Transverse colon (tissue), 4 donors: Measurements from ENCODE around the gene SPDL1. TPM values are rescaled to one million over a fixed set of nuclear protein-coding genes. Genes with fewer than 3 reads are reported as not detected.

Source experiments
- DNase-seq: peaks from one replicate; pipeline ENCODE4 v3.0.0-alpha.2; 2019
- H3K27ac ChIP-seq, 4 donors: fragments of 200-600 bp; sonication (generic); 2 replicates each; pipeline ENCODE4 v1.5.1; 2016 to 2018; ENCODE audit warnings: inconsistent platforms in 4 of 4
- H3K27me3 ChIP-seq: fragments of 200-600 bp; sonication (generic); 2 replicates; pipeline ENCODE4 v1.5.1; 2017; ENCODE audit warnings: inconsistent platforms
- H3K36me3 ChIP-seq, 4 donors: fragments of 200-600 bp; sonication (generic); 2 replicates each; pipeline ENCODE4 v1.5.1; 2017 to 2019; ENCODE audit warnings: inconsistent platforms in 4 of 4
- H3K4me1 ChIP-seq, 4 donors: fragments of 200-600 bp; sonication (generic); 2 replicates each; pipeline ENCODE4 v1.5.1; 2017 to 2020; ENCODE audit warnings: inconsistent platforms in 4 of 4
- H3K4me3 ChIP-seq, 4 donors: fragments of 200-600 bp; sonication (generic); 1 replicate in 1 of 4; 2 replicates in 3 of 4; pipeline versions ENCODE4 v1.5.1 to v1.6.1; 2017 to 2019; ENCODE audit warnings: inconsistent platforms in 4 of 4
- H3K9me3 ChIP-seq, 2 donors: fragments of 200-600 bp; sonication (generic); 2 replicates each; pipeline ENCODE4 v1.5.1; 2017 to 2019; ENCODE audit warnings: inconsistent platforms in 2 of 2
- EP300 ChIP-seq: sonication (generic); formaldehyde crosslinking; IDR thresholded peaks from one replicate; pipeline ENCODE4 v1.6.1; 2017; ENCODE audit warnings: antibody characterized with exemption, low read depth
- POLR2A ChIP-seq: fragments of 450-650 bp; IDR thresholded peaks from one replicate; pipeline ENCODE4 v1.6.1; 2016; ENCODE audit warnings: antibody characterized with exemption, mild to moderate bottlenecking, moderate library complexity
- POLR2AphosphoS5 ChIP-seq, 3 donors: sonication (generic); formaldehyde crosslinking; IDR thresholded peaks; one replicate each; pipeline ENCODE4 v1.6.1; 2016; ENCODE audit warnings: antibody characterized with exemption in 3 of 3
- WGBS, 2 donors: methylation state at CpG; one replicate each; pipeline ENCODE4 v1.1.5; 2018; ENCODE audit warnings: low coverage in 1 of 2; 5-methylcytosine and 5-hydroxymethylcytosine counted together
- in situ Hi-C, 4 donors: fragments of 200-750 bp; cut with MboI; loops; one replicate each; pipeline versions ENCODE4 v1.15.0 to v1.15.1; 2017; ENCODE audit warnings: low sequenced_read_pairs in 3 of 4, low pct_ligation_motif_present in 1 of 4, low pct_unique_long_range_greater_than_20kb in 1 of 4
- intact Hi-C: fragments of 100-400 bp; cut with DNase I; formaldehyde crosslinking; loops from one replicate; pipeline ENCODE4 v1.15.1; 2023; ENCODE audit warnings: low total_unique reads
- total RNA-seq, 4 donors: library from RNA; depleted of rRNA; stranded (reverse); fragments of >200 nt; gene quantifications; one replicate each; pipeline ENCODE4 v1.1.0, GENCODE V29; 2016
- TF ChIP-seq, protein P1 (sequence below), 5 experiments: fragments of 200-600 bp in 3 of 5; fragments of 450-650 bp in 2 of 5; sonication (generic) in 3 of 5; IDR thresholded peaks; 1 replicate in 2 of 5; 2 replicates in 3 of 5; pipeline ENCODE4 v1.5.1; 2016 to 2017; ENCODE audit warnings: antibody characterized with exemption in 5 of 5, inconsistent platforms in 3 of 5, mild to moderate bottlenecking in 2 of 5, moderate library complexity in 1 of 5

SPDL1 gene
- total RNA-seq, 4 donors from 2014 or later: 1.5 to 23.7 (median 8.8) TPM

- Histone ChIP-seq H3K36me3 (no peaks in the 10 kb centered on the region), H3K9me3 (no peaks in the 10 kb centered on the region), H3K4me1 (peaks cover 6 to 15% (median 9%) of the 10 kb centered on the region in 4 donors), H3K27ac (no peak overlapping the region), H3K27me3 (no peaks in the 10 kb centered on the region), H3K4me3 (no peak overlapping the region)
- no peak for TF ChIP-seq EP300
- TF ChIP-seq POLR2AphosphoS5 (IDR thresholded peaks at IDR 0.05): no peak
- TF ChIP-seq POLR2A: no peak
- no peak for DNase-seq
- 63 to 68% methylated on average over 5 of the region's 5 CpGs for WGBS, 2 donors
- in situ Hi-C loops: loop anchor here in 2 of 4 donors (10.0 to 25.0 kb wide), 2 partner anchors 894 to 906 kb away; no protein-coding TSS in a partner anchor
- intact Hi-C loops: no loop called here
Observed at GRCh38 chr5:169580964-169581363, 2.6 kb upstream of the SPDL1 start.

DNA sequence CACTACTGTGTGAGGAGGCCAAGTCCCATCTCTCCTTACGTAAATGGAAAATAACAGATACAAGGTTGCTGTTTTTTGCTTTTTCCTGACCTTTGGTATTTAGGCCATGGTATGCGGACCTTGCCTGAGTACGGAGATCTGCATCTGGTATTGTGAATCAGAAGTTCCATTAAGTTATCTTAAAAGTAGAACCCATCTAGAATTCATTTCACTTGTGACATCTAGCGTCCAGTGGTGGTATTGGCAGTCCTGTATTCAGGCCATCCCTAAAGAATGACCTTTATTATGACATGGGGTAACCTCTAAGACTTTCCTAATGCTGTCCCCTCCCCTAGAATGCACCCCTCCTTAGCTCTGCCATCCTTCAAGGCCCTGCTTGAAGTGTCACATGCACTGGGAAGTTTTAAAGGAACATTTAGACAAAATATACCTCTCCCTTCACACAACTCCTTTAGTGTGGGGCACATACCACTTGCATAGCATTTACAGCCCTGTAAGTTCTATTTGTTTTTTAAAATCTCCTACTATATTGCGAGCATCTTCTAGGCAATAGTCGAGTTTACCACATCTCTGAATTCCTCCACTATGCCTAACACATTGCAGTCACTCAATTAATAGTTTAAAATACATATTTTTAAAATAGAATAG lies 1.9 kb upstream of the SPDL1 start:
- intact Hi-C loops: loop anchor here (2.0 kb wide), 1 partner anchor 903 kb away; no protein-coding TSS in a partner anchor
- in situ Hi-C loops: loop anchor here in 2 of 4 donors (10.0 to 25.0 kb wide), 2 partner anchors 894 to 907 kb away; no protein-coding TSS in a partner anchor

DNA sequence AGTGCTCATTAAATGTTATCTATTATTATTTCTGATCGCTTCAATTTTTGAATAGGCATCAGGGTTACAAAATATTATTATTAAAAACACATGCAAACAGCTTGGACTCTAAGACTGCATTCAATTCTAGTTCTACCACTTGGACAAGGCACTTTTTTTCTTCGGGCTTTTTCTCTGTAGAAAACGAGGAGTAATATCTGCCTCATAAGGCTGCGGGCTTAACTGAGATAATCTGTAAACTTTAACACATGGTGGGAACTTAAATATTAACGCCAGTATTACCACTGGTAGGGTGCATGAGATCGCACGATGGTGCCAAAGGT lies 511 bp upstream of the SPDL1 start:
- no peak for DNase-seq
- Histone ChIP-seq H3K27me3 (no peaks in the 10 kb centered on the region), H3K4me3 (peak overlapping the region; percentile 5 to 92 (median 72)), H3K27ac (peak overlapping the region; percentile 82 to 85 (median 82)), H3K36me3 (no peaks in the 10 kb centered on the region), H3K4me1 (peaks cover 6 to 15% (median 9%) of the 10 kb centered on the region in 4 donors), H3K9me3 (no peaks in the 10 kb centered on the region)
- intact Hi-C loops (loop anchor here (2.0 kb wide), 1 partner anchor 904 kb away; no protein-coding TSS in a partner anchor), in situ Hi-C loops (loop anchor here in 2 of 4 donors (10.0 to 25.0 kb wide), 2 partner anchors 896 to 908 kb away; no protein-coding TSS in a partner anchor)
- 2 to 6% methylated on average over 5 to 7 of the region's 7 CpGs for WGBS, 2 donors
- no peak for TF ChIP-seq EP300
- TF ChIP-seq, protein P1, sequence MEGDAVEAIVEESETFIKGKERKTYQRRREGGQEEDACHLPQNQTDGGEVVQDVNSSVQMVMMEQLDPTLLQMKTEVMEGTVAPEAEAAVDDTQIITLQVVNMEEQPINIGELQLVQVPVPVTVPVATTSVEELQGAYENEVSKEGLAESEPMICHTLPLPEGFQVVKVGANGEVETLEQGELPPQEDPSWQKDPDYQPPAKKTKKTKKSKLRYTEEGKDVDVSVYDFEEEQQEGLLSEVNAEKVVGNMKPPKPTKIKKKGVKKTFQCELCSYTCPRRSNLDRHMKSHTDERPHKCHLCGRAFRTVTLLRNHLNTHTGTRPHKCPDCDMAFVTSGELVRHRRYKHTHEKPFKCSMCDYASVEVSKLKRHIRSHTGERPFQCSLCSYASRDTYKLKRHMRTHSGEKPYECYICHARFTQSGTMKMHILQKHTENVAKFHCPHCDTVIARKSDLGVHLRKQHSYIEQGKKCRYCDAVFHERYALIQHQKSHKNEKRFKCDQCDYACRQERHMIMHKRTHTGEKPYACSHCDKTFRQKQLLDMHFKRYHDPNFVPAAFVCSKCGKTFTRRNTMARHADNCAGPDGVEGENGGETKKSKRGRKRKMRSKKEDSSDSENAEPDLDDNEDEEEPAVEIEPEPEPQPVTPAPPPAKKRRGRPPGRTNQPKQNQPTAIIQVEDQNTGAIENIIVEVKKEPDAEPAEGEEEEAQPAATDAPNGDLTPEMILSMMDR (IDR thresholded peaks at IDR 0.05): no peak
- TF ChIP-seq POLR2AphosphoS5 (IDR thresholded peaks at IDR 0.05): no peak
- no peak for TF ChIP-seq POLR2A

More for the DNA sequence above, 1.9 kb upstream of the SPDL1 start:
- DNase-seq: peak; percentile 66
- TF ChIP-seq POLR2AphosphoS5 (IDR thresholded peaks at IDR 0.05): no peak
- TF ChIP-seq, protein P1 (IDR thresholded peaks at IDR 0.05): peak; percentile 78 to 88 (median 83)
- 17 to 19% methylated on average over 2 to 6 of the region's 6 CpGs for WGBS, 2 donors
- Histone ChIP-seq H3K36me3 (no peaks in the 10 kb centered on the region), H3K4me1 (peaks cover 6 to 15% (median 9%) of the 10 kb centered on the region in 4 donors), H3K9me3 (no peaks in the 10 kb centered on the region), H3K4me3 (no peak overlapping the region), H3K27ac (no peak overlapping the region), H3K27me3 (no peaks in the 10 kb centered on the region)

- TF ChIP-seq POLR2AphosphoS5 (IDR thresholded peaks at IDR 0.05) (no peak), EP300 (no peak), POLR2A (no peak)
- intact Hi-C loops: no loop called here
- Histone ChIP-seq H3K4me1 (peaks cover 6 to 15% (median 9%) of the 10 kb centered on the region in 4 donors), H3K27ac (no peak overlapping the region), H3K36me3 (no peaks in the 10 kb centered on the region), H3K27me3 (no peaks in the 10 kb centered on the region), H3K4me3 (no peak overlapping the region), H3K9me3 (no peaks in the 10 kb centered on the region)
- no peak for DNase-seq
- 82 to 94% methylated on average over 2 to 5 of the region's 5 CpGs for WGBS, 2 donors
- in situ Hi-C loops: loop anchor here in 2 of 4 donors (10.0 to 25.0 kb wide), 2 partner anchors 898 to 910 kb away; no protein-coding TSS in a partner anchor
Observed at GRCh38 chr5:169584998-169585451, 1.5 kb downstream of the SPDL1 start.

GRCh38 chr5:169590602-169591001 lies 7.0 kb downstream of the SPDL1 start:
- intact Hi-C loops: no loop called here
- Histone ChIP-seq H3K27me3 (no peaks in the 10 kb centered on the region), H3K36me3 (peaks cover 0 to 22% (median 10%) of the 10 kb centered on the region in 4 donors), H3K9me3 (no peaks in the 10 kb centered on the region), H3K4me3 (no peak overlapping the region), H3K4me1 (no peaks in the 10 kb centered on the region), H3K27ac (no peak overlapping the region)
- no peak for TF ChIP-seq EP300
- TF ChIP-seq, protein P1 (IDR thresholded peaks at IDR 0.05): no peak
- no peak for TF ChIP-seq POLR2A
- DNase-seq: no peak
- WGBS, 2 donors: 93 to 98% methylated on average over 3 of the region's 3 CpGs
- in situ Hi-C loops: loop anchor here in 1 of 4 donors (25.0 kb wide), 1 partner anchor 903 kb away; no protein-coding TSS in a partner anchor
